Endothelial cell of umbilical vein (primary cell): Measurements from ENCODE around the gene RELL1. TPM values are rescaled to one million over a fixed set of nuclear protein-coding genes. Genes with fewer than 3 reads are reported as not detected.

Source experiments
- BruUV-seq: library from RNA; stranded (reverse); fragments of 400-500 nt; replicated peaks from 2 replicates; lab custom pipeline; 2021; lab: Mats Ljungman, UMichigan
- CTCF ChIA-PET: fragments of 300-600, 350-600 bp; sonication (Branson Sonifier 250); formaldehyde crosslinking; loops from one replicate; lab custom pipeline; 2021; ENCODE audit warnings: antibody characterized with exemption, inconsistent platforms; lab: Charles Lee
- POLR2A ChIA-PET: fragments of 300-600, 350-600 bp; sonication (Branson Sonifier 250); formaldehyde crosslinking; loops from one replicate; lab custom pipeline; 2021; ENCODE audit warnings: antibody characterized with exemption, inconsistent platforms; lab: Charles Lee
- DNase-seq: peaks from one replicate; pipeline ENCODE4 v3.0.0-alpha.2; 2011; ENCODE audit warnings: low read depth, low spot score
- FAIRE-seq: peaks from 2 replicates; lab custom pipeline; 2011; peaks lifted over from hg19 to GRCh38; lab: Jason Lieb, UNC
- H2AFZ ChIP-seq: 2 replicates; pipeline ENCODE4 v1.6.0; 2012; ENCODE audit warnings: low read depth, low read length, control low read depth, inconsistent platforms
- H3K27ac ChIP-seq: 2 replicates; pipeline ENCODE4 v1.5.1; 2011; ENCODE audit warnings: low read depth, mild to moderate bottlenecking, control low read depth, low read length, moderate library complexity; ENCODE audit not compliant: insufficient read depth
- H3K27me3 ChIP-seq, 2 experiments: 2 replicates each; pipeline versions ENCODE4 v1.6.0 to v1.6.1; 2011; ENCODE audit warnings: low read length in 2 of 2, mixed read lengths in 1 of 2; ENCODE audit not compliant: control insufficient read depth in 2 of 2, insufficient read depth in 2 of 2
- H3K36me3 ChIP-seq, 2 experiments: 2 replicates in 1 of 2; 3 replicates in 1 of 2; pipeline ENCODE4 v1.5.1; 2011; ENCODE audit warnings: low read length in 2 of 2, mild to moderate bottlenecking in 1 of 2, moderate library complexity in 1 of 2; ENCODE audit not compliant: control insufficient read depth in 2 of 2, insufficient read depth in 2 of 2; ENCODE audit errors: extremely low read depth in 1 of 2
- H3K4me1 ChIP-seq: 3 replicates; pipeline ENCODE4 v1.5.1; 2011; ENCODE audit warnings: mild to moderate bottlenecking, low read length; ENCODE audit not compliant: control insufficient read depth, insufficient read depth; ENCODE audit errors: extremely low read depth
- H3K4me2 ChIP-seq: 2 replicates; pipeline ENCODE4 v1.6.1; 2011; ENCODE audit warnings: low read length, control low read depth, mixed read lengths; ENCODE audit not compliant: insufficient read depth
- H3K4me3 ChIP-seq, 3 experiments: fragments of 200-600 bp in 1 of 3; sonication (generic), shearing (Covaris generic) in 1 of 3; replicated peaks in 1 of 3; 2 replicates each; pipeline ENCODE4 v1.5.1; 2011 to 2016; ENCODE audit warnings: control low read depth in 3 of 3, low read length in 3 of 3, mild to moderate bottlenecking in 2 of 3, inconsistent platforms in 1 of 3, low read depth in 1 of 3, moderate library complexity in 1 of 3; ENCODE audit not compliant: insufficient read depth in 1 of 3
- H3K79me2 ChIP-seq: 2 replicates; pipeline ENCODE4 v1.6.0; 2012; ENCODE audit warnings: low read length, inconsistent platforms; ENCODE audit not compliant: control insufficient read depth, insufficient read depth
- H3K9ac ChIP-seq: replicated peaks from 2 replicates; pipeline ENCODE3; 2011; ENCODE audit warnings: low read length, control low read depth; ENCODE audit not compliant: insufficient read depth; ENCODE audit errors: extremely low read depth
- H3K9me1 ChIP-seq: replicated peaks from 3 replicates; pipeline ENCODE4 v1.6.0; 2011; ENCODE audit warnings: mild to moderate bottlenecking, low read length; ENCODE audit not compliant: control insufficient read depth, insufficient read depth; ENCODE audit errors: extremely low read depth
- H3K9me3 ChIP-seq: replicated peaks from 2 replicates; pipeline ENCODE4 v1.5.1; 2012; ENCODE audit warnings: low read length, inconsistent platforms; ENCODE audit not compliant: control insufficient read depth, insufficient read depth
- H4K20me1 ChIP-seq: replicated peaks from 2 replicates; pipeline ENCODE3; 2011; ENCODE audit warnings: mild to moderate bottlenecking, low read length; ENCODE audit not compliant: control insufficient read depth, insufficient read depth; ENCODE audit errors: extremely low read depth
- EZH2 ChIP-seq: IDR thresholded peaks from 2 replicates; pipeline ENCODE4 v1.6.1; 2012; ENCODE audit warnings: borderline replicate concordance, low read depth, mild to moderate bottlenecking, moderate library complexity, low read length, inconsistent platforms; ENCODE audit not compliant: severe bottlenecking
- FOS ChIP-seq: IDR thresholded peaks from 2 replicates; pipeline ENCODE4 v1.6.1; 2011; ENCODE audit warnings: mild to moderate bottlenecking, low read length, moderate library complexity, borderline replicate concordance; ENCODE audit not compliant: insufficient read depth
- GATA2 ChIP-seq: IDR thresholded peaks from 2 replicates; pipeline ENCODE4 v1.7.0; 2011; ENCODE audit warnings: low read depth, mild to moderate bottlenecking, moderate library complexity, mixed read lengths, low read length; ENCODE audit not compliant: insufficient read length, insufficient read depth
- JUN ChIP-seq: IDR thresholded peaks from 2 replicates; pipeline ENCODE4 v1.6.1; 2011; ENCODE audit warnings: borderline replicate concordance, low read depth; ENCODE audit not compliant: insufficient read length, insufficient read depth
- MYC ChIP-seq: IDR thresholded peaks from one replicate; pipeline ENCODE4 v1.6.1; 2011; ENCODE audit warnings: mild to moderate bottlenecking, low read depth, low read length
- POLR2A ChIP-seq: IDR thresholded peaks from 2 replicates; pipeline ENCODE4 v1.6.1; 2012; ENCODE audit warnings: low read depth, mild to moderate bottlenecking, control low read depth, low read length
- POLR2AphosphoS5 ChIP-seq: IDR thresholded peaks from 2 replicates; pipeline ENCODE4 v1.6.1; 2012; ENCODE audit warnings: low read depth, mild to moderate bottlenecking, control low read depth, low read length, moderate library complexity; ENCODE audit not compliant: insufficient read depth
- dilution Hi-C: fragments of 300-500 bp; cut with MboI; formaldehyde crosslinking; loops from one replicate; pipeline ENCODE4 v1.15.0; 2019; ENCODE audit warnings: low sequenced_read_pairs; ENCODE audit not compliant: extremely low pct_ligation_motif_present
- intact Hi-C: fragments of 100-400 bp; cut with micrococcal nuclease; formaldehyde crosslinking; loops from one replicate; pipeline ENCODE4 v1.10.0; 2022
- polyA plus RNA-seq, 4 experiments: library from polyadenylated mRNA; depleted of rRNA in 3 of 4; stranded (reverse) in 3 of 4; unstranded in 1 of 4; fragments of >200 nt; gene quantifications; 2 replicates each; pipeline versions ENCODE4 v1.2.1 to v1.2.3, GENCODE V29; 2011 to 2012; ENCODE audit warnings: missing spikeins in 1 of 4
- total RNA-seq: library from RNA; stranded (reverse); gene quantifications from 2 replicates; pipeline ENCODE4 v1.2.3, GENCODE V29; 2021
- TF ChIP-seq, protein P1 (sequence below): IDR thresholded peaks from 2 replicates; pipeline ENCODE4 v1.6.1; 2011; ENCODE audit not compliant: insufficient read depth, insufficient read length
- TF ChIP-seq, protein P2 (sequence below), 2 donors: IDR thresholded peaks; 1 replicate in 1 of 2; 2 replicates in 1 of 2; pipeline ENCODE4 v1.5.1; 2011; ENCODE audit warnings: low read length in 2 of 2, mild to moderate bottlenecking in 2 of 2, moderate library complexity in 2 of 2, control low read depth in 1 of 2, inconsistent platforms in 1 of 2, low read depth in 1 of 2; ENCODE audit not compliant: insufficient read depth in 1 of 2; ENCODE audit errors: extremely low read depth in 1 of 2

Gene RELL1
- total and polyA plus RNA-seq, 2 donors (not counting 3 experiments of a cell fraction or from before 2014, with no cell fraction given): 20.8 to 91.7 TPM

DNA sequence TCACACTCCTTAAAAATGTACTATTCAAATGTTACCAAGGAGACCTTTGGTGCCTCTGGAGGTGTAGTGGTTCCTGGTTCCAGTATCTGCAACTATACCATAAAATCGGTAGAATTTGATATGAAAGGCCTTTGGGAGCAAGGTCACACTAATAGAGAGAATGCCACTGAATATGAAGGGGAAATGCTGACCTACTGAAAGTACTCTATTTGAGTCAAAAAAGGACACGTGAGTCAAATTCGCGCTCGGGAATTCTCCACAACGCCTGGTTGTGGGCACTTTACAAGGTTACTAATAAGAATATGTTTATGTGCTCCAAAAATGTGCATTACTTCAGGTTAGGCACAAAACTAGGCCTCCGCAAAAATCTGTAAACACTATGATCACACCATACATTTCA, 39.5 kb upstream of the RELL1 start:
- POLR2A ChIA-PET: no interaction called here
- no peaks in the 10 kb centered on the region for H3K79me2 ChIP-seq
- no peaks in the 10 kb centered on the region for H3K36me3 ChIP-seq
- no peak for DNase-seq
- no peaks in the 10 kb centered on the region for H3K9me3 ChIP-seq
- BruUV-seq: no TSS peak
- no peak overlapping the region for H3K9ac ChIP-seq
- no peaks in the 10 kb centered on the region for H3K9me1 ChIP-seq
- no peak overlapping the region for H3K4me3 ChIP-seq
- no peak overlapping the region for H3K4me2 ChIP-seq
- H3K27me3 ChIP-seq: peaks cover 3 to 4% of the 10 kb centered on the region in 2 experiments
- no peaks in the 10 kb centered on the region for H3K4me1 ChIP-seq
- TF ChIP-seq POLR2AphosphoS5: no peak
- no peak for TF ChIP-seq FOS
- TF ChIP-seq POLR2A: no peak
- TF ChIP-seq EZH2: no peak
- FAIRE-seq: no peak
- dilution Hi-C loops: no loop called here
- H3K27ac ChIP-seq: no peak overlapping the region
- H4K20me1 ChIP-seq: no peaks in the 10 kb centered on the region
- CTCF ChIA-PET: no interaction called here
- intact Hi-C loops: no loop called here
- no peak overlapping the region for H2AFZ ChIP-seq

DNA sequence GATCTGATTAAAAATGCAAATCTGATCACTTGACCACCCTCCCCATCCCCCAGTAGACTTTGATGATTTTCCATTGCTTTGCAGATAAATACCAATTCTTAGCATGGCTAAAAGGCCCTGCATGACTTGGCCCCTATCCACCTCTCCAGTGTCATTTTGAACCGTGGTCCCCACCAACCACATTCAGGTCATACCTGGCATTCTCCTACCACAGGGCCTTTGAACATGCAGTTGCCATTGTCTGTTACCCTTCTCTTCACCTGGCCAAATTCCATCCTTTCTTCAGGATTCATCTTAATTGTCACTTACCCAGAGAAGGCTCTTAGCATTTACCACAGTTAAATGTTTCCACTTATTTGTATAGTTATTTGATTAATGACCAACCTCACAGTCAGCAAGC, 36.9 kb upstream of the RELL1 start:
- no peak overlapping the region for H3K9ac ChIP-seq
- ChIA-PET POLR2A (interaction anchor here (0.5 kb wide), 1 partner anchor 561 kb away, joined by 3 read pairs; no protein-coding TSS in a partner anchor), CTCF (interaction anchor here (0.5 kb wide), 1 partner anchor 893 kb away, joined by 4 read pairs; no protein-coding TSS in a partner anchor)
- FAIRE-seq (no peak), DNase-seq (no peak)
- no peak overlapping the region for H3K4me2 ChIP-seq
- no peak overlapping the region for H3K27ac ChIP-seq
- peaks cover 3 to 4% of the 10 kb centered on the region in 2 experiments for H3K27me3 ChIP-seq
- intact Hi-C loops (no loop called here), dilution Hi-C loops (no loop called here)
- no TSS peak for BruUV-seq
- H3K79me2 ChIP-seq: no peaks in the 10 kb centered on the region
- TF ChIP-seq FOS (no peak), JUN (no peak), POLR2AphosphoS5 (no peak), EZH2 (no peak), POLR2A (no peak), MYC (no peak), GATA2 (no peak)
- TF ChIP-seq, protein P1, sequence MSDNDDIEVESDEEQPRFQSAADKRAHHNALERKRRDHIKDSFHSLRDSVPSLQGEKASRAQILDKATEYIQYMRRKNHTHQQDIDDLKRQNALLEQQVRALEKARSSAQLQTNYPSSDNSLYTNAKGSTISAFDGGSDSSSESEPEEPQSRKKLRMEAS: no peak
- TF ChIP-seq, protein P2, sequence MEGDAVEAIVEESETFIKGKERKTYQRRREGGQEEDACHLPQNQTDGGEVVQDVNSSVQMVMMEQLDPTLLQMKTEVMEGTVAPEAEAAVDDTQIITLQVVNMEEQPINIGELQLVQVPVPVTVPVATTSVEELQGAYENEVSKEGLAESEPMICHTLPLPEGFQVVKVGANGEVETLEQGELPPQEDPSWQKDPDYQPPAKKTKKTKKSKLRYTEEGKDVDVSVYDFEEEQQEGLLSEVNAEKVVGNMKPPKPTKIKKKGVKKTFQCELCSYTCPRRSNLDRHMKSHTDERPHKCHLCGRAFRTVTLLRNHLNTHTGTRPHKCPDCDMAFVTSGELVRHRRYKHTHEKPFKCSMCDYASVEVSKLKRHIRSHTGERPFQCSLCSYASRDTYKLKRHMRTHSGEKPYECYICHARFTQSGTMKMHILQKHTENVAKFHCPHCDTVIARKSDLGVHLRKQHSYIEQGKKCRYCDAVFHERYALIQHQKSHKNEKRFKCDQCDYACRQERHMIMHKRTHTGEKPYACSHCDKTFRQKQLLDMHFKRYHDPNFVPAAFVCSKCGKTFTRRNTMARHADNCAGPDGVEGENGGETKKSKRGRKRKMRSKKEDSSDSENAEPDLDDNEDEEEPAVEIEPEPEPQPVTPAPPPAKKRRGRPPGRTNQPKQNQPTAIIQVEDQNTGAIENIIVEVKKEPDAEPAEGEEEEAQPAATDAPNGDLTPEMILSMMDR (IDR thresholded peaks at IDR 0.05; ENCODE audit: extremely low read depth in 1 of 2, insufficient read depth in 1 of 2, low read depth in 1 of 2, low read length in 2 of 2): no peak
- H3K9me3 ChIP-seq: no peaks in the 10 kb centered on the region
- H3K4me3 ChIP-seq: no peak overlapping the region
- no peaks in the 10 kb centered on the region for H3K36me3 ChIP-seq
- no peaks in the 10 kb centered on the region for H3K9me1 ChIP-seq
- H4K20me1 ChIP-seq: no peaks in the 10 kb centered on the region
- H3K4me1 ChIP-seq: no peaks in the 10 kb centered on the region
- no peak overlapping the region for H2AFZ ChIP-seq
